GM19467 (cell line): ENCODE data around the gene TMEM244.
"Not testable (repeated sequence)": the region's sequence is repeated elsewhere in the genome, so short reads cannot be mapped to it uniquely, and the experiment has no call there.

Source experiments
- ATAC-seq: cut with Tn5 transposase; IDR thresholded peaks from one replicate; pipeline ENCODE4 v1.9.1; 2021; ENCODE audit warnings: mild to moderate bottlenecking, moderate library complexity; ENCODE audit not compliant: unreplicated experiment

The TMEM244 gene

GRCh38 chr6:129817821-129818220 is 43.3 kb downstream of the TMEM244 start:
- ATAC-seq, result no peak

GRCh38 chr6:129817332-129817731 is 43.8 kb downstream of the TMEM244 start:
- ATAC-seq, result no peak

- ATAC-seq, result no peak
Observed at GRCh38 chr6:129812145-129812777, 48.9 kb downstream of the TMEM244 start.

DNA sequence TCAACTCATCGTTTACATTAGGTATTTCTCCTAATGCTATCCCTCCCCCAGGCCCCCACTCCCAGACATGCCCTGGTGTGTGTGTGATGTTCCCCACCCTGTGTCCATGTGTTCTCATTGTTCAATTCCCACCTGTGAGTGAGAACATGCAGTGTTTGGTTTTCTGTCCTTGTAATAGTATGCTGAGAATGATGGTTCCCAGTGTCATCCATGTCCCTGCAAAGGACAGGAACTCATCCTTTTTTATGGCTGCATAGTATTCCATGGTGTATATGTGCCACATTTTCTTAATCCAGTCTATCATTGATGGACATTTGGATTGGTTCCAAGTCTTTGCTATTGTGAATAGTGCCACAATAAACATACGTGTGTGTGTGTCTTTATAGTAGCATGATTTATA is 54.0 kb downstream of the TMEM244 start:
- ATAC-seq, result not testable (repeated sequence)

- ATAC-seq, result not testable (repeated sequence)
Observed at GRCh38 chr6:129802920-129803319, 58.2 kb downstream of the TMEM244 start.

DNA sequence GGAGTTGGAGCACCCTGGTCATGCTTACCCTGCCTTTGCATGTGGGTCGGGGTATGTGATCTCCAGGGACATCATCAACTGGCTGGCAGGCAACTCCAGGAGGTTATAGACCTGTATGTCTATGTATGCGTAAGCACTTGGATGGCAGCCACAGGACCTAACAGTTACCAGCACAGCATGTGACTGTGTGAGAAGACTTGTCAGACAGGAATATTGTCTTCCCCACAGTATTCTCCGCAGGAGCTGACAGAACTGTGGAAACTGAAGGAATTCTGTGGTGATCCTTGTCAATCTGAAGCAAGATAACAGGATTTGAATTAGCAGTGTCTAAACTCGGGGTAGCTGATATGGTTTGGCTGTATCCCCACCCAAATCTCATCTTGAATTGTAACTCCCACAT is 59.2 kb downstream of the TMEM244 start:
- ATAC-seq, result no peak

GRCh38 chr6:129795261-129795660 is 65.9 kb downstream of the TMEM244 start:
- ATAC-seq, result no peak

DNA sequence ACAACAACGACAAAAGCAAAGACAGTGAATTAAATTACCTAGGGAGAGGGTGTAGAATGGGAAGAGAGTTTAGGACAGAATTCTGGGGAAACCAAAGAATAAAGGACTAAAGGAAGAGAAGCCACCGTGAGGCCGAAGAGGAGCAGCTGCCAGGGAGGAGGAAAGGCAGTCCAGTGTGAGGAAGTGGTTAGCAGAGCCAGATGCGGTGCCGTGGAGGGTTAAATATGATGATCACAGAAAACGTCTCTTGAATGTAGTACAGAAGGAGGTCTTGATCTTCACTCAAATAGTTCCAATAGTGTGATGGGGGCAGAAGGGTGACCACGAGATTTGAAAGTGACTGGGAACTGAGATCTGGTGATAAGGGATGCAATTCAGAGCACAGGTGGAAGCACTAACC is 67.7 kb downstream of the TMEM244 start:
- no peak for ATAC-seq

- no peak for ATAC-seq
Observed at GRCh38 chr6:129792049-129792448, 69.1 kb downstream of the TMEM244 start.

DNA sequence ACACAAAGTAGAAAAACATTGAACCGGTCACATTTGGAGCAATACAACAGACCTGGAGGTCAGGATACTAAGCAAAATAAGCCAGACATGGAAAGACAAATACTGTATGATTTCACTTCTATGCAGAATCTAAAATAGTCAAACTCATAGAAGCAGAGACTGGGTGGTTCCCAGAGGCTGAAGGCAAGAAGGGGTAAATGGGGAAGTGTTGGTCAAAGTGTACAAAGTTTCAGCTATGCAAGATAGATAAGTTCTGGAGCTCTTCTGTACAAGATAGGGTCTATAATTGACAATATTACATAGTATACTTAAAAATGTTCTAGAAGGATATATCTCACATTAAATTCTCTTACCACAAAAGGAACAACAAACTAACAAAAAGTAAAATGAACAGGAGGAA is 70.3 kb downstream of the TMEM244 start:
- ATAC-seq, result no peak

DNA sequence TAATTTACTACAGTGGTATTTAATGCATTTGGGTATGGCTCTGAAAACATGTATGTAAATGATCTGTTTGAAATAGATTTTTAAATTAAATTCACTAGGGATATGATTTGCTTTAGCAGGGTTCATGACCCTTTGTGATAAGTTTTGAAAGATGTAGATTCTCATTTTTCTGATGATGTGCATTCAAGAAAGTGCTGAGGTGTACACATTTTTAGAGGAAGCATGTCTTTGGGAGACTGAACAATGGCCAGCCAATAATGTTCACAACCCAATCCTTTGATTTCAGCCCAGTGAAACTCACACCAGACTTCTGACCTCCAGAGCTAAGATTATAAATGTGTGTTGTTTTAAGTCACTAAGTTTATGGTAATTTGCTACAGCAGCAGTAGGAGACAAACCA is 71.1 kb downstream of the TMEM244 start:
- no peak for ATAC-seq

- no peak for ATAC-seq
Observed at GRCh38 chr6:129787816-129788215, 73.3 kb downstream of the TMEM244 start.

DNA sequence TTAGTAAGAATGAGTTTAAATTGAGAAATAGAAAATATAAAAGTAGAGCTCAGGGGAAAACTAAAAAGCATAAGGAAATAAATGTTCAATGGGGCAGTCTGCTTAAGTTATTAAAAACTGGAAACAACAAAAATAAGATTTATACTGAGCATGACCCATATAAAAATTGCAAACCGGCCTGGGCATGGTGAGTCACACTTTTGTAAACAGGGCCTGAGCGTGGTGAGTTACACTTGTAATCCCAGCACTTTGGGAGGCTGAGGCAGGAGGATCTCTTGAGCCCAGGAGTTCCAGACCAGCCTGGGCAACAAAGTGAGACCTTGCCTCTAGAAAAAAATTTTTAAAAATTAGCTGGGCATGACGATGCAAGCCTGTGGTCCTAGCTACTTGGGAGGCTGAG is 74.6 kb downstream of the TMEM244 start:
- no peak for ATAC-seq

DNA sequence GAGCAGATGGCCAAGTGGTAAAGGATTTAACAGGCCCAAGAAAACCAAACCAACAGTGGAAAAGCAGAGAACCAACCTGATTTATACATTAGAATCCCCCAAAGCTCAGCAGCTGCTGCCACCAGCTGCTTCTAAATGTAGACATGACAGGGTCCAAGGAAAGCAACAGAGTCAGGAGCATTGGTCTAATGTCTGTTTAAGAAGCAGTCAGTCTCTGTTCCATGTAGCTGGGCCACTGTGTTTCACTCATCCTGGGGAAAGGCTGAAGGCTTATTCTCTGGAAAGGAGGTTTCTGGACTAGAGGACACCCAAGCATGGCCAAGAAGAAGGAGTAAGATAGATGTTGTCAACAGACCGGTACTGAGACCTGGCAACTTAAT is 75.4 kb downstream of the TMEM244 start:
- ATAC-seq, result no peak

GRCh38 chr6:129785047-129785755 is 75.9 kb downstream of the TMEM244 start:
- ATAC-seq, result no peak
